Keratinocyte (primary cell): ENCODE results near the gene BCL2L12.

Experiments used
- EZH2 ChIP-seq: IDR thresholded peaks from one replicate; pipeline ENCODE4 v1.6.1; 2012; ENCODE audit warnings: inconsistent platforms, mild to moderate bottlenecking, low read length, moderate library complexity
- TF ChIP-seq, protein P1 (sequence below), 3 experiments: IDR thresholded peaks in 1 of 3; conservative IDR thresholded peaks in 1 of 3; optimal IDR thresholded peaks in 1 of 3; 2 replicates in 2 of 3; 3 replicates in 1 of 3; pipeline versions ENCODE3 to v1.5.1; 2011; ENCODE audit warnings: low read length in 3 of 3, mild to moderate bottlenecking in 3 of 3, moderate library complexity in 2 of 3, control low read depth in 1 of 3, inconsistent platforms in 1 of 3; ENCODE audit not compliant: insufficient read depth in 2 of 3; ENCODE audit errors: extremely low read depth in 1 of 3

DNA sequence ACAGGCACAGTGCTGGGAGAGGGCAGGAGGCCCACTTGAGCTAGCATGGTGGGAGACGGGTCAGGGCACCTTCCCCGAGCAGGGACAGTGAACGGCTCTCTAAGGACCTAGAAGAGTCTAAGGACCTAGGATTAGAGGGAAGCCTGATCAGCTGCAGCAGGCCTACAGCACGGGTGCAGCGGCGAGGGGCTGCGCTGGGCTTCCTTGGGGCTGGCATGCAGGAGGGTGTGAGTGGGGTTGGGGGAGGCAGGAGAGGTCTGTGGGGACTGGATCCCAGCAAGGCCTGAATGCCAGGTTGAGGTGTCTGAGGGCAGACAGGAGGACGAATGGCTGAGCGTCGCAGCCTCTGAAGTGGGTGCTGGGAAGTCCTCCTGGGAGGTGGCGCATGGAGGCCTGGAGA, 20.1 kb upstream of the BCL2L12 start:
- no peak for TF ChIP-seq EZH2
- TF ChIP-seq, protein P1, sequence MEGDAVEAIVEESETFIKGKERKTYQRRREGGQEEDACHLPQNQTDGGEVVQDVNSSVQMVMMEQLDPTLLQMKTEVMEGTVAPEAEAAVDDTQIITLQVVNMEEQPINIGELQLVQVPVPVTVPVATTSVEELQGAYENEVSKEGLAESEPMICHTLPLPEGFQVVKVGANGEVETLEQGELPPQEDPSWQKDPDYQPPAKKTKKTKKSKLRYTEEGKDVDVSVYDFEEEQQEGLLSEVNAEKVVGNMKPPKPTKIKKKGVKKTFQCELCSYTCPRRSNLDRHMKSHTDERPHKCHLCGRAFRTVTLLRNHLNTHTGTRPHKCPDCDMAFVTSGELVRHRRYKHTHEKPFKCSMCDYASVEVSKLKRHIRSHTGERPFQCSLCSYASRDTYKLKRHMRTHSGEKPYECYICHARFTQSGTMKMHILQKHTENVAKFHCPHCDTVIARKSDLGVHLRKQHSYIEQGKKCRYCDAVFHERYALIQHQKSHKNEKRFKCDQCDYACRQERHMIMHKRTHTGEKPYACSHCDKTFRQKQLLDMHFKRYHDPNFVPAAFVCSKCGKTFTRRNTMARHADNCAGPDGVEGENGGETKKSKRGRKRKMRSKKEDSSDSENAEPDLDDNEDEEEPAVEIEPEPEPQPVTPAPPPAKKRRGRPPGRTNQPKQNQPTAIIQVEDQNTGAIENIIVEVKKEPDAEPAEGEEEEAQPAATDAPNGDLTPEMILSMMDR (optimal IDR thresholded peaks at IDR 0.05 in 1 of 3, IDR thresholded peaks at IDR 0.05 in 1 of 3, conservative IDR thresholded peaks at IDR 0.05 in 1 of 3; ENCODE audit: extremely low read depth in 1 of 3, insufficient read depth in 2 of 3, low read length in 3 of 3), result no peak
